Prostate gland (tissue), 2 donors: ENCODE data around the gene RAB6A.

ENCODE experiments used
- POLR2A ChIP-seq: fragments of 450-650 bp; IDR thresholded peaks from one replicate; pipeline ENCODE4 v1.6.1; 2016; ENCODE audit warnings: antibody characterized with exemption, mild to moderate bottlenecking
- POLR2AphosphoS5 ChIP-seq: sonication (generic); formaldehyde crosslinking; IDR thresholded peaks from one replicate; pipeline ENCODE4 v1.6.1; 2017; ENCODE audit warnings: antibody characterized with exemption
- TF ChIP-seq, protein P1 (sequence below), 4 experiments: fragments of 200-600 bp in 2 of 4; fragments of 450-650 bp in 2 of 4; sonication (generic) in 2 of 4; IDR thresholded peaks; 1 replicate in 3 of 4; 2 replicates in 1 of 4; pipeline ENCODE4 v1.5.1; 2016 to 2019; ENCODE audit warnings: antibody characterized with exemption in 4 of 4, mild to moderate bottlenecking in 2 of 4, moderate library complexity in 2 of 4

DNA sequence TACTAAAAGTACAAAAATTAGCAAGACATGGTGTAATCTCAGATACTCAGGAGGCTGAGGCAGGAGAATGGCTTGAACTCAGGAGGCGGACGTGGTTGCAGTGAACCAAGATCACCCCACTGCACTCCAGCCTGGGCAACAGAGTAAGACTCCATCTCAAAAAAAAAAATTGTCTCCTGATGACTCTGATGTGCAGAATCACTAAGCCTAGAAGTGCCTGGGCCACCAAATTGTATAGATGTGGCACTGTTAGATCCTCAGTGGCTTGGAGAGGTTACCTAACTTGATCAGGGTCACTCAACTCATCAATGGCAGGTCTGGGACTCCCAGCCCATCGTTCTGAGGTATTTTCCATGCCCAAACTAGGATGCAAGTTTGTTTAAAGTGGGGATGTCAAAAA is 103.9 kb downstream of the RAB6A start:
- TF ChIP-seq, protein P1, sequence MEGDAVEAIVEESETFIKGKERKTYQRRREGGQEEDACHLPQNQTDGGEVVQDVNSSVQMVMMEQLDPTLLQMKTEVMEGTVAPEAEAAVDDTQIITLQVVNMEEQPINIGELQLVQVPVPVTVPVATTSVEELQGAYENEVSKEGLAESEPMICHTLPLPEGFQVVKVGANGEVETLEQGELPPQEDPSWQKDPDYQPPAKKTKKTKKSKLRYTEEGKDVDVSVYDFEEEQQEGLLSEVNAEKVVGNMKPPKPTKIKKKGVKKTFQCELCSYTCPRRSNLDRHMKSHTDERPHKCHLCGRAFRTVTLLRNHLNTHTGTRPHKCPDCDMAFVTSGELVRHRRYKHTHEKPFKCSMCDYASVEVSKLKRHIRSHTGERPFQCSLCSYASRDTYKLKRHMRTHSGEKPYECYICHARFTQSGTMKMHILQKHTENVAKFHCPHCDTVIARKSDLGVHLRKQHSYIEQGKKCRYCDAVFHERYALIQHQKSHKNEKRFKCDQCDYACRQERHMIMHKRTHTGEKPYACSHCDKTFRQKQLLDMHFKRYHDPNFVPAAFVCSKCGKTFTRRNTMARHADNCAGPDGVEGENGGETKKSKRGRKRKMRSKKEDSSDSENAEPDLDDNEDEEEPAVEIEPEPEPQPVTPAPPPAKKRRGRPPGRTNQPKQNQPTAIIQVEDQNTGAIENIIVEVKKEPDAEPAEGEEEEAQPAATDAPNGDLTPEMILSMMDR (IDR thresholded peaks at IDR 0.05): no peak
- TF ChIP-seq POLR2A (no peak), POLR2AphosphoS5 (no peak)
